UCSD-AML1 (cell line): ENCODE measurements around the gene SLC16A3.

Experiments used
- DNase-seq: peaks from one replicate; lab custom pipeline; 2025; ENCODE audit not compliant: unreplicated experiment; lab: John Stamatoyannopoulos, UW

Gene SLC16A3

GRCh38 chr17:82221341-82221902 lies 7.4 kb upstream of the SLC16A3 start:
- DNase-seq = no peak

- no peak for DNase-seq
These were observed 6.0 kb upstream of the SLC16A3 start for GRCh38 chr17:82222816-82223215.

GRCh38 chr17:82223517-82223916 lies 5.3 kb upstream of the SLC16A3 start:
- no peak for DNase-seq

- DNase-seq = no peak
These were observed 4.2 kb upstream of the SLC16A3 start for GRCh38 chr17:82224666-82225065.

- no peak for DNase-seq
These were observed 3.3 kb upstream of the SLC16A3 start for GRCh38 chr17:82225368-82226029.

GRCh38 chr17:82226146-82226808 lies 2.6 kb upstream of the SLC16A3 start:
- no peak for DNase-seq

- DNase-seq = no peak
These were observed 1.8 kb upstream of the SLC16A3 start for GRCh38 chr17:82226809-82227628.

- DNase-seq = no peak
These were observed 1.1 kb upstream of the SLC16A3 start for GRCh38 chr17:82227629-82228277.

GRCh38 chr17:82228278-82228841 lies 482 bp upstream of the SLC16A3 start:
- peak; percentile 85 for DNase-seq

GRCh38 chr17:82229698-82230608 lies 1.1 kb downstream of the SLC16A3 start:
- no peak for DNase-seq

GRCh38 chr17:82230609-82231311 lies 1.9 kb downstream of the SLC16A3 start:
- DNase-seq = peak; percentile 88

GRCh38 chr17:82231312-82231561 lies 2.4 kb downstream of the SLC16A3 start:
- DNase-seq = no peak

GRCh38 chr17:82231562-82232321 lies 2.9 kb downstream of the SLC16A3 start:
- DNase-seq = peak; percentile 91

GRCh38 chr17:82232322-82232820 lies 3.5 kb downstream of the SLC16A3 start:
- no peak for DNase-seq

GRCh38 chr17:82232876-82233785 lies 4.3 kb downstream of the SLC16A3 start:
- DNase-seq = no peak

GRCh38 chr17:82234211-82235055 lies 5.6 kb downstream of the SLC16A3 start:
- DNase-seq = no peak
